ENCODE measurements around the gene SRD5A1. TPM values are rescaled to one million over a fixed set of nuclear protein-coding genes. Genes with fewer than 3 reads are reported as not detected.

SRD5A1 gene
- total and polyA plus RNA-seq, 2 experiments from 2014 or later = 18.2 to 87.3 TPM

- peaks cover 7% of the 10 kb centered on the region for H3K36me3 Mint-ChIP-seq (ENCODE audit: low read depth)
- Histone ChIP-seq H3K79me2 (replicated peaks; ENCODE audit: insufficient read depth) (no peaks in the 10 kb centered on the region), H3K4me2 (no peak overlapping the region), H4K20me1 (replicated peaks; ENCODE audit: insufficient read depth) (no peaks in the 10 kb centered on the region; the same call in none of the 2 replicates), H3K4me3 (no peak overlapping the region), H3K36me3 (ENCODE audit: insufficient read depth) (no peaks in the 10 kb centered on the region), H3K27ac (ENCODE audit: low read depth) (no peak overlapping the region), H3K27me3 (ENCODE audit: insufficient read depth) (no peaks in the 10 kb centered on the region), H3K9me2 (ENCODE audit: insufficient read depth) (peaks cover 6% of the 10 kb centered on the region; the same call in 1 of the 2 replicates), H2AFZ (no peak overlapping the region), H3K4me1 (ENCODE audit: insufficient read depth) (no peaks in the 10 kb centered on the region), H3F3A (replicated peaks; ENCODE audit: low read depth) (no peaks in the 10 kb centered on the region)
- no peak for ATAC-seq
- no peak for TF ChIP-seq ZNF114 (CRISPR knock-in tag; IDR thresholded peaks at IDR 0.05)
- TF ChIP-seq STAT1 (IDR thresholded peaks at IDR 0.05; ENCODE audit: unreplicated experiment) = no peak
- no peak for TF ChIP-seq JUNB (IDR thresholded peaks at IDR 0.05; ENCODE audit: unreplicated experiment)
- no peak for TF ChIP-seq ZNF462 (CRISPR knock-in tag; IDR thresholded peaks at IDR 0.05)
- no peak for TF ChIP-seq POLR2AphosphoS5 (IDR thresholded peaks at IDR 0.05; ENCODE audit: low read depth)
- TF ChIP-seq EZH2phosphoT487 (IDR thresholded peaks at IDR 0.05; ENCODE audit: unreplicated experiment) = no peak
- TF ChIP-seq CREB1 (CRISPR knock-in tag; IDR thresholded peaks at IDR 0.05; ENCODE audit: low read depth) = no peak
- TF ChIP-seq ZNF331 (CRISPR knock-in tag; IDR thresholded peaks at IDR 0.05; ENCODE audit: low read depth) = no peak
- TF ChIP-seq ETS1 (IDR thresholded peaks at IDR 0.05) = no peak
- peaks cover 10% of the 10 kb centered on the region for H3K9me3 Mint-ChIP-seq
- no peak for DNase-seq (ENCODE audit: low spot score)
- H3K27ac Mint-ChIP-seq = no peak overlapping the region
- peaks cover 2% of the 10 kb centered on the region; the same call in 2 of the 3 replicates for H3K4me1 Mint-ChIP-seq
- no peak overlapping the region for H3K4me3 Mint-ChIP-seq
- H3K27me3 Mint-ChIP-seq (ENCODE audit: insufficient read depth, low read depth, poor library complexity) = peaks cover 4% of the 10 kb centered on the region
These were observed 47.7 kb downstream of the SRD5A1 start for GRCh38 chr5:6680922-6681321.
